Lower leg skin (tissue), 4 donors: ENCODE results near the gene SLC22A4. TPM values are rescaled to one million over a fixed set of nuclear protein-coding genes. Genes with fewer than 3 reads are reported as not detected.
A peak's percentile ranks its signal among the peaks of the same experiment; 100 is the strongest.

Experiments
- DNase-seq, 2 donors: peaks; one replicate each; pipeline ENCODE4 v3.0.0-alpha.2; 2019; ENCODE audit warnings: low spot score in 2 of 2
- H3K4me3 ChIP-seq: fragments of 200-600 bp; sonication (generic); 2 replicates; pipeline ENCODE4 v1.5.1; 2017; ENCODE audit warnings: mild to moderate bottlenecking, low read depth; ENCODE audit not compliant: poor library complexity, severe bottlenecking
- POLR2A ChIP-seq, 2 donors: fragments of 450-650 bp; IDR thresholded peaks; one replicate each; pipeline ENCODE4 v1.6.1; 2016 to 2017; ENCODE audit warnings: antibody characterized with exemption in 2 of 2, mild to moderate bottlenecking in 1 of 2, moderate library complexity in 1 of 2
- WGBS, 2 donors: methylation state at CpG; one replicate each; pipeline ENCODE4 v1.1.5; 2018; 5-methylcytosine and 5-hydroxymethylcytosine counted together
- intact Hi-C: fragments of 100-400 bp; cut with DNase I; formaldehyde crosslinking; loops from one replicate; pipeline ENCODE4 v1.15.0; 2023; ENCODE audit warnings: low total_unique reads
- total RNA-seq, 4 donors: library from RNA; depleted of rRNA; stranded (reverse); fragments of >200 nt; gene quantifications; one replicate each; pipeline ENCODE4 v1.1.0, GENCODE V29; 2016
- TF ChIP-seq, protein P1 (sequence below), 3 donors: fragments of 450-650 bp; IDR thresholded peaks; one replicate each; pipeline ENCODE4 v1.5.1; 2016; ENCODE audit warnings: antibody characterized with exemption in 3 of 3, mild to moderate bottlenecking in 3 of 3, moderate library complexity in 2 of 3

The SLC22A4 gene
- total RNA-seq = 1 to 10 TPM in 3 of 4 donors, under 1 TPM in 1; 0.27 to 1.8 (median 1.8) TPM

DNA sequence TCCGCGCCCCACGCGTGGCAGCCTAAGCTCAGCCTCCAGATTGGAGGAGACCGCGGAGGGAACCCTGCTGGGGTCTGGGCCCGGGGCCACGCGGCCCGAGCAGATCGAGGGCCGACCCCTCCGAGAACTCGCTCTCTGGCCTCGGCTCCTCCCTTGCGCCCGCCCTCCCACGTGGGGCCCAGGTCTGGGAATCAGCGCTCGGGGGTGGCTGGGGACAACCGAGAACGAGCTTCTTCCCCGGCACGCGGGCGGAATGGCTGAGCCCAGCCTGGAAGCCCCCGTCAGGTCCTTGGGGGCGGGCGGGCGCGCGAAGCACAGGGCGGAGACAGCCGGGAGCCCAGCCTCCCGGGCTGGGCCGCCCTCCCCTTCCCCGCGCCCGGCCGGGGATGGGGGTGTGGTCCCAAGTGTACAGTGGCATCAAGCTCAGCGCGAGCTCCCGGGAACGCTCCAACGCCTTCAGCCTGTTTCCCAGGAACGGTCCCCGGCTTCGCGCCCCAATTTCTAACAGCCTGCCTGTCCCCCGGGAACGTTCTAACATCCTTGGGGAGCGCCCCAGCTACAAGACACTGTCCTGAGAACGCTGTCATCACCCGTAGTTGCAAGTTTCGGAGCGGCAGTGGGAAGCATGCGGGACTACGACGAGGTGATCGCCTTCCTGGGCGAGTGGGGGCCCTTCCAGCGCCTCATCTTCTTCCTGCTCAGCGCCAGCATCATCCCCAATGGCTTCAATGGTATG, at the start of gene SLC22A4:
Gene SLC22A4, plus strand, starts transcription at position 403 of the 736 bp plus-strand sequence. Its CDS starts 223 bp downstream, at position 626.
- 0% methylated on average over 24 to 48 of the region's 63 CpGs for WGBS, 2 donors
- peak within 1 kb of the TSS; percentile 60 for H3K4me3 ChIP-seq
- DNase-seq = peak; percentile 81 to 98
- intact Hi-C loops = no loop called here
- TF ChIP-seq, protein P1, sequence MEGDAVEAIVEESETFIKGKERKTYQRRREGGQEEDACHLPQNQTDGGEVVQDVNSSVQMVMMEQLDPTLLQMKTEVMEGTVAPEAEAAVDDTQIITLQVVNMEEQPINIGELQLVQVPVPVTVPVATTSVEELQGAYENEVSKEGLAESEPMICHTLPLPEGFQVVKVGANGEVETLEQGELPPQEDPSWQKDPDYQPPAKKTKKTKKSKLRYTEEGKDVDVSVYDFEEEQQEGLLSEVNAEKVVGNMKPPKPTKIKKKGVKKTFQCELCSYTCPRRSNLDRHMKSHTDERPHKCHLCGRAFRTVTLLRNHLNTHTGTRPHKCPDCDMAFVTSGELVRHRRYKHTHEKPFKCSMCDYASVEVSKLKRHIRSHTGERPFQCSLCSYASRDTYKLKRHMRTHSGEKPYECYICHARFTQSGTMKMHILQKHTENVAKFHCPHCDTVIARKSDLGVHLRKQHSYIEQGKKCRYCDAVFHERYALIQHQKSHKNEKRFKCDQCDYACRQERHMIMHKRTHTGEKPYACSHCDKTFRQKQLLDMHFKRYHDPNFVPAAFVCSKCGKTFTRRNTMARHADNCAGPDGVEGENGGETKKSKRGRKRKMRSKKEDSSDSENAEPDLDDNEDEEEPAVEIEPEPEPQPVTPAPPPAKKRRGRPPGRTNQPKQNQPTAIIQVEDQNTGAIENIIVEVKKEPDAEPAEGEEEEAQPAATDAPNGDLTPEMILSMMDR (IDR thresholded peaks at IDR 0.05) = no peak
- peak in 1 of 2 donors; percentile 15 for TF ChIP-seq POLR2A (IDR thresholded peaks at IDR 0.05)

DNA sequence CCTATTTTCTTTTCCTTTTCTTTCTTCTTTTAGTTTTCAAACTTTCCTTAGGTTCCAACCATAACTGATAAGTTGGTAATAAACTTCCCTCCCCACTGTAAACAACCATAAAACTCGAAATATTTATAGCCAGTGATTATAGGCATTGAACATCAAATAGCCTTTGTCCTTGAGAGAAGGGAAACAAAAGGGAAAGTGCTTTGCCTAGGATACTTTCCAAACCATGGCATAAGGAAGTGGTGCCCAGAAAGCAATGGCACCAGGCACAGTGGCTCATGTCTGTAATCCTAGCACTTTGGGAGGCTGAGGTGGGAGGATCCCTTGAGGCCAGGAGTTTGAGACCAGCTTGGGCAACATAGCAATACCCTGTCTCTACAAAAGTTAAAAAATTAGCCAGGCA, 48.6 kb upstream of the SLC22A4 start:
- intact Hi-C loops = no loop called here
- H3K4me3 ChIP-seq = no peak overlapping the region
- TF ChIP-seq, protein P1 (IDR thresholded peaks at IDR 0.05) = no peak
- TF ChIP-seq POLR2A (IDR thresholded peaks at IDR 0.05) = no peak
- 50 to 74% methylated on average over 1 of the region's 1 CpG for WGBS, 2 donors
- peak in 1 of 2 donors; percentile 53 for DNase-seq

DNA sequence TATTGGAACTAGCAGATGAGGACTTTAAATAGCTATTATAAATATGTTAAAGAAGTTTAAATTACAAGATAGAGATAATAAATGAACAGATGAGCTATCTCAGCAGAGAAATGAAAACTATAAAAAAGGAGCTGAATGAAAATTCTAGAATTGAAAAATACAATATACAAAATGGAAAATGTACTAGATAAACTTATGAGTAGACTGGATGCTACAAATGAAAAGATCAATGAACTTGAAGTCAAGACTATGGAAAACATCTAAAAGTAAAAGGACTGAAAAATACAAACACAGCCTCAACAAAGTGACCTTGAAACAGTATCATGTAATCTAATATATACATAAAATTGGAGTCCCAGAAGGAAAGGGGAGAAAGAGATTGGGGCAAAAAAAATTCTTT, 47.4 kb upstream of the SLC22A4 start:
- no peak for DNase-seq
- intact Hi-C loops = no loop called here
- TF ChIP-seq, protein P1 (IDR thresholded peaks at IDR 0.05) = no peak
- no peak for TF ChIP-seq POLR2A (IDR thresholded peaks at IDR 0.05)
- H3K4me3 ChIP-seq = no peak overlapping the region

DNA sequence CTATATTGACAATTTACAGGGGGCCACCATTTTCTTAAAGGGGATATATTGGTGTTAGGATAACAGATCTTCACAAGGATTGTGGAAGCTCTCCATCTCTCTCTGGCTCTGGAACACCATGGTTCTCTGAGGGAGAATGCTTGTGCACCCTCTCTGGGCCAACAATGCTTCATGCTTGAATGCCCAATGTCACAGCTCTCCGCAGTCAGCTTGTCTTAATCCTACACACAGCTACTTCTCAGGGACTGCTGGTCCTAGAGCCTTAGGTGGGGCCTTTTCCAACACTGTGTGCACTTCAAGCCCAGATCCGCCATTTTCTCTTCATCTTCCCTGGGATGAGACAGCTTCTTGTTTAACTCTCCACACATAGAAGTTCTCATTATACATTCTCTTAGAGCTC, 43.6 kb upstream of the SLC22A4 start:
- peak in 1 of 2 donors; percentile 54 for DNase-seq
- WGBS, 2 donors = 96 to 98% methylated on average over 2 of the region's 2 CpGs
- intact Hi-C loops = no loop called here
- no peak overlapping the region for H3K4me3 ChIP-seq
- TF ChIP-seq, protein P1 (IDR thresholded peaks at IDR 0.05) = no peak
- no peak for TF ChIP-seq POLR2A (IDR thresholded peaks at IDR 0.05)

DNA sequence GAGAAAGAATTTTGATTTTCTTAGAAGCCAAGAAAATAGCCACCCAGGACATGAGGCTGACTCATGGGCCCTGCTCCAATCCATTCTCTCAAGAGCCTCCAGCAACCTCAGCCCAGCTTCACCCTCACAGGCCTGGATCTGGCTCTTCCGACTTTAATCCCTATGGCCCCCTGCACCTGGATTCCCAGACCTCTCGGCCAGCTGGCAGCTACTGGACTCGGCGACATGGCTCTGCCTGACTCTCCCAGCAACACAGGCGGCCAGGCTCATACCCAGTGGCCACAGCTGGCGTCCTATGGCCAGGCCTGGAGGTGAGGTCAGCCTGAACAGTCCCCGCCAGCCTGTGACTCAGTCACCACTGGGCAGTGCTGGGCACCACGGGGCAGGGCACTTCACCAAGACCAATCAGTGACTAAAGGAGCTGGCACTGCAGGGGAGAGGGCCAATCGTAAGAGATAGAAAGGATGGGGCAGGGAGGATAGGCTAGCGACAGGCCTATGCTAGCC, 42.9 kb upstream of the SLC22A4 start:
- H3K4me3 ChIP-seq = no peak overlapping the region
- DNase-seq = peak in 1 of 2 donors; percentile 80
- TF ChIP-seq, protein P1 (IDR thresholded peaks at IDR 0.05) = no peak
- TF ChIP-seq POLR2A (IDR thresholded peaks at IDR 0.05) = no peak
- WGBS, 2 donors = 92 to 95% methylated on average over 10 of the region's 10 CpGs
- intact Hi-C loops = no loop called here
